Activated naive CD4-positive, alpha-beta T cell treated with anti-CD3 and anti-CD28 coated beads, Interleukin-2, amount 50 U/mL, for 24 hours (primary cell): ENCODE measurements around the gene SIKE1.

Source experiments
- H3K27ac Mint-ChIP-seq: one replicate; pipeline ENCODE4 v1.8.0; 2021; ENCODE audit warnings: mild to moderate bottlenecking, mixed read lengths
- H3K27me3 Mint-ChIP-seq: one replicate; pipeline ENCODE4 v1.8.0; 2021; ENCODE audit warnings: mixed read lengths
- H3K36me3 Mint-ChIP-seq: one replicate; pipeline ENCODE4 v1.8.0; 2021; ENCODE audit warnings: mixed read lengths
- H3K4me1 Mint-ChIP-seq: one replicate; pipeline ENCODE4 v1.8.0; 2021; ENCODE audit warnings: mixed read lengths
- H3K4me3 Mint-ChIP-seq: one replicate; pipeline ENCODE4 v1.8.0; 2021; ENCODE audit warnings: mild to moderate bottlenecking, mixed read lengths
- H3K9me3 Mint-ChIP-seq: one replicate; pipeline ENCODE4 v1.8.0; 2021; ENCODE audit warnings: mixed read lengths

Gene SIKE1

GRCh38 chr1:114737314-114737849, 43.1 kb downstream of the SIKE1 start:
- Mint-ChIP-seq H3K27me3 (no peaks in the 10 kb centered on the region), H3K9me3 (no peaks in the 10 kb centered on the region), H3K4me1 (peaks cover 38% of the 10 kb centered on the region), H3K4me3 (no peak overlapping the region), H3K36me3 (peaks cover 20% of the 10 kb centered on the region), H3K27ac (peak overlapping the region; percentile 59)

GRCh38 chr1:114735479-114735878, 45.0 kb downstream of the SIKE1 start:
- H3K27me3 Mint-ChIP-seq, result no peaks in the 10 kb centered on the region
- no peak overlapping the region for H3K4me3 Mint-ChIP-seq
- peak overlapping the region; percentile 79 for H3K27ac Mint-ChIP-seq
- peaks cover 24% of the 10 kb centered on the region for H3K36me3 Mint-ChIP-seq
- H3K9me3 Mint-ChIP-seq, result no peaks in the 10 kb centered on the region
- peaks cover 30% of the 10 kb centered on the region for H3K4me1 Mint-ChIP-seq

- Mint-ChIP-seq H3K27me3 (no peaks in the 10 kb centered on the region), H3K36me3 (peaks cover 25% of the 10 kb centered on the region), H3K4me3 (no peak overlapping the region), H3K27ac (peak overlapping the region; percentile 17), H3K9me3 (no peaks in the 10 kb centered on the region), H3K4me1 (peaks cover 15% of the 10 kb centered on the region)
These were observed 50.7 kb downstream of the SIKE1 start for GRCh38 chr1:114729782-114730181.

- H3K27me3 Mint-ChIP-seq, result no peaks in the 10 kb centered on the region
- H3K27ac Mint-ChIP-seq, result no peak overlapping the region
- H3K9me3 Mint-ChIP-seq, result no peaks in the 10 kb centered on the region
- H3K36me3 Mint-ChIP-seq, result peaks cover 30% of the 10 kb centered on the region
- peaks cover 15% of the 10 kb centered on the region for H3K4me1 Mint-ChIP-seq
- H3K4me3 Mint-ChIP-seq, result no peak overlapping the region
These were observed 51.9 kb downstream of the SIKE1 start for GRCh38 chr1:114728553-114728952.

GRCh38 chr1:114725230-114725629, 55.3 kb downstream of the SIKE1 start:
- H3K4me3 Mint-ChIP-seq, result no peak overlapping the region
- peaks cover 24% of the 10 kb centered on the region for H3K36me3 Mint-ChIP-seq
- no peaks in the 10 kb centered on the region for H3K27me3 Mint-ChIP-seq
- H3K27ac Mint-ChIP-seq, result peak overlapping the region; percentile 6
- H3K9me3 Mint-ChIP-seq, result no peaks in the 10 kb centered on the region
- H3K4me1 Mint-ChIP-seq, result peaks cover 3% of the 10 kb centered on the region

- no peak overlapping the region for H3K4me3 Mint-ChIP-seq
- H3K4me1 Mint-ChIP-seq, result peaks cover 3% of the 10 kb centered on the region
- H3K27me3 Mint-ChIP-seq, result no peaks in the 10 kb centered on the region
- H3K9me3 Mint-ChIP-seq, result no peaks in the 10 kb centered on the region
- peaks cover 25% of the 10 kb centered on the region for H3K36me3 Mint-ChIP-seq
- no peak overlapping the region for H3K27ac Mint-ChIP-seq
These were observed 56.6 kb downstream of the SIKE1 start for GRCh38 chr1:114723915-114724314.

GRCh38 chr1:114723457-114723856, 57.0 kb downstream of the SIKE1 start:
- no peaks in the 10 kb centered on the region for H3K9me3 Mint-ChIP-seq
- H3K36me3 Mint-ChIP-seq, result peaks cover 25% of the 10 kb centered on the region
- no peak overlapping the region for H3K27ac Mint-ChIP-seq
- H3K4me1 Mint-ChIP-seq, result peaks cover 6% of the 10 kb centered on the region
- no peak overlapping the region for H3K4me3 Mint-ChIP-seq
- H3K27me3 Mint-ChIP-seq, result no peaks in the 10 kb centered on the region

GRCh38 chr1:114720492-114720891, 60.0 kb downstream of the SIKE1 start:
- Mint-ChIP-seq H3K4me3 (no peak overlapping the region), H3K27ac (peak overlapping the region; percentile 72), H3K4me1 (peaks cover 23% of the 10 kb centered on the region), H3K9me3 (no peaks in the 10 kb centered on the region), H3K36me3 (peaks cover 30% of the 10 kb centered on the region), H3K27me3 (no peaks in the 10 kb centered on the region)
